ENCODE results near the gene CIDEB. TPM values are rescaled to one million over a fixed set of nuclear protein-coding genes. Genes with fewer than 3 reads are reported as not detected.
A peak's percentile ranks its signal among the peaks of the same experiment; 100 is the strongest.

Gene CIDEB
- total and polyA plus RNA-seq, 9 of the 15 experiments (the other 6 are each of a cell fraction or from before 2014, with no cell fraction given): 0.03 to 0.35 (median 0.09) TPM; not detected in 3

DNA sequence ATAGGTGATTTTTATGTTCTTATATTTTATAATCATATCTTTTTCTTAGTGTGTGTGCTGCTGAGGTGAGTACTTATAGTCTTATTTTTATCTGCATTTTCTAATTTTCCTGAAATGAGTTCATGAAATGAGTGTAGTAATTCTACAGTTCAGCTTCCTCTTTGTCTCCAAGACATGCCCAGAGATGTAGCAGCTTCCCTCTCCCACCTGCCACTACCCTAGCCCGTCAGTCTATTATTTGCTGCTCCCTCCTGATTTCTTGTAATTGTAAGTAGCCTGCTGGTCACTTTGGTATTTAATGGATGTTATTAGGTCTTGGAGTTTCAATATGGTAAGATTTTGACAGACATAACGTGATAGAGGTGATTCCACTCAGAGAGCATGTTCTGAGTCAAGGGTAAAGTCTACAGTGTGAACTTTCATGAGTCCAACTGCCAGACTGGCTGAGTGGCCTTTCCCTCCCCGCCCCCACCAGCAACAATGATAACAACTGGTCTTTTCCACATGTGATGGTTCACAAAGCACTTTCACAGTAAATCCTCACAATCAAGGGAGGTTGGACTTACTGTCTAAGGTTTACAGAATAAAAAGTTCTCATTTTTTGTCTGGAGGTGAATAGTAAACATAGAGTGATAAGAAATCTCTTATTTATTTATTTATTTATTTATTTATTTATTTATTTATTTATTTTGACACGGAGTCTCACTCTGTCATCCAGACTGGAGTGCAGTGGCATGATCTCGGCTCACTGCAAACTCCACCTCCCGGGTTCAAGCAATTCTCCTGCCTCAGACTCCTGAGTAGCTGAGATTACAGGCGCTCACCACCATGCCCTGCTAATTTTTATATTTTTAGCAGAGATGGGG, 36.3 kb upstream of the CIDEB start:
- BruUV-seq (replicated peaks): no TSS peak
- H3K27ac ChIP-seq (ENCODE audit: extremely low read depth, low read depth, low read length): no peak overlapping the region
- peak overlapping the region; percentile 22; the same call in 1 of the 2 replicates for H2AFZ ChIP-seq (ENCODE audit: low read depth, low read length)
- H4K20me1 ChIP-seq (replicated peaks; ENCODE audit: control insufficient read depth, insufficient read depth, low read length): no peaks in the 10 kb centered on the region
- H3K4me2 ChIP-seq (ENCODE audit: insufficient read depth, low read length): no peak overlapping the region; the same call in 1 of the 2 replicates
- H3K79me2 ChIP-seq (ENCODE audit: control insufficient read depth, insufficient read depth, low read length): no peaks in the 10 kb centered on the region
- ATAC-seq (peak; percentile 48; the same call in 1 of the 3 replicates), FAIRE-seq (peak; percentile 15), DNase-seq (ENCODE audit: extremely low read depth in 1 of 4, low spot score in 3 of 4) (no peak)
- ChIA-PET POLR2A (interaction anchor here (0.6 kb wide), 1 partner anchor 28 kb away, joined by 5 read pairs; no protein-coding TSS in a partner anchor), CTCF (ENCODE audit: low intra/inter-chr PET ratio) (no interaction called here)
- no peak overlapping the region for H3K9ac ChIP-seq (ENCODE audit: insufficient read depth in 1 of 2, low read depth in 2 of 2, low read length in 2 of 2)
- H3K27me3 ChIP-seq (ENCODE audit: control insufficient read depth in 2 of 2, insufficient read depth in 2 of 2, low read length in 2 of 2): no peaks in the 10 kb centered on the region
- no peak overlapping the region for H3K4me3 ChIP-seq
- in situ Hi-C loops (cut with MboI): loop anchor here (25.0 kb wide), 1 partner anchor 343 kb away; no protein-coding TSS in a partner anchor
- intact Hi-C loops (cut with micrococcal nuclease): no loop called here
- H3K4me1 ChIP-seq (replicated peaks in 1 of 2; ENCODE audit: control insufficient read depth in 2 of 2, insufficient read depth in 2 of 2, low read length in 2 of 2): peaks cover 8 to 10% of the 10 kb centered on the region in 2 experiments; a peak in 3 of 5 replicates
- H3K9me1 ChIP-seq (ENCODE audit: control insufficient read depth, insufficient read depth, low read length): no peaks in the 10 kb centered on the region
- WGBS (ENCODE audit: insufficient coverage, low coverage, missing lambda C conversion rate): 29% methylated on average over 3 of the region's 7 CpGs
- no peaks in the 10 kb centered on the region for H3K36me3 ChIP-seq (ENCODE audit: control insufficient read depth, insufficient read depth, low read length)
- no peaks in the 10 kb centered on the region for H3K9me3 ChIP-seq (replicated peaks; ENCODE audit: control insufficient read depth, insufficient read depth, low read depth, low read length)
- TF ChIP-seq, protein P1, sequence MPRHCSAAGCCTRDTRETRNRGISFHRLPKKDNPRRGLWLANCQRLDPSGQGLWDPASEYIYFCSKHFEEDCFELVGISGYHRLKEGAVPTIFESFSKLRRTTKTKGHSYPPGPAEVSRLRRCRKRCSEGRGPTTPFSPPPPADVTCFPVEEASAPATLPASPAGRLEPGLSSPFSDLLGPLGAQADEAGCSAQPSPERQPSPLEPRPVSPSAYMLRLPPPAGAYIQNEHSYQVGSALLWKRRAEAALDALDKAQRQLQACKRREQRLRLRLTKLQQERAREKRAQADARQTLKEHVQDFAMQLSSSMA (CRISPR knock-in tag; IDR thresholded peaks at IDR 0.05): no peak
- TF ChIP-seq, protein P2, sequence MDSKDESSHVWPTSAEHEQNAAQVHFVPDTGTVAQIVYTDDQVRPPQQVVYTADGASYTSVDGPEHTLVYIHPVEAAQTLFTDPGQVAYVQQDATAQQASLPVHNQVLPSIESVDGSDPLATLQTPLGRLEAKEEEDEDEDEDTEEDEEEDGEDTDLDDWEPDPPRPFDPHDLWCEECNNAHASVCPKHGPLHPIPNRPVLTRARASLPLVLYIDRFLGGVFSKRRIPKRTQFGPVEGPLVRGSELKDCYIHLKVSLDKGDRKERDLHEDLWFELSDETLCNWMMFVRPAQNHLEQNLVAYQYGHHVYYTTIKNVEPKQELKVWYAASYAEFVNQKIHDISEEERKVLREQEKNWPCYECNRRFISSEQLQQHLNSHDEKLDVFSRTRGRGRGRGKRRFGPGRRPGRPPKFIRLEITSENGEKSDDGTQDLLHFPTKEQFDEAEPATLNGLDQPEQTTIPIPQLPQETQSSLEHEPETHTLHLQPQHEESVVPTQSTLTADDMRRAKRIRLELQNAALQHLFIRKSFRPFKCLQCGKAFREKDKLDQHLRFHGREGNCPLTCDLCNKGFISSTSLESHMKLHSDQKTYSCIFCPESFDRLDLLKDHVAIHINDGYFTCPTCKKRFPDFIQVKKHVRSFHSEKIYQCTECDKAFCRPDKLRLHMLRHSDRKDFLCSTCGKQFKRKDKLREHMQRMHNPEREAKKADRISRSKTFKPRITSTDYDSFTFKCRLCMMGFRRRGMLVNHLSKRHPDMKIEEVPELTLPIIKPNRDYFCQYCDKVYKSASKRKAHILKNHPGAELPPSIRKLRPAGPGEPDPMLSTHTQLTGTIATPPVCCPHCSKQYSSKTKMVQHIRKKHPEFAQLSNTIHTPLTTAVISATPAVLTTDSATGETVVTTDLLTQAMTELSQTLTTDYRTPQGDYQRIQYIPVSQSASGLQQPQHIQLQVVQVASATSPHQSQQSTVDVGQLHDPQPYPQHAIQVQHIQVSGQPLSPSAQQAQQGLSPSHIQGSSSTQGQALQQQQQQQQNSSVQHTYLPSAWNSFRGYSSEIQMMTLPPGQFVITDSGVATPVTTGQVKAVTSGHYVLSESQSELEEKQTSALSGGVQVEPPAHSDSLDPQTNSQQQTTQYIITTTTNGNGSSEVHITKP (IDR thresholded peaks at IDR 0.05; ENCODE audit: partially characterized antibody): peak; percentile 8
- TF ChIP-seq LEF1 (IDR thresholded peaks at IDR 0.05) (peak; percentile 39; the same call in 1 of the 2 replicates), ILF3 (IDR thresholded peaks at IDR 0.05; ENCODE audit: borderline replicate concordance) (no peak), DPF2 (IDR thresholded peaks at IDR 0.05) (0 out of 2 replicates have a peak, but pooled peaks have one; percentile 36), CHD4 (IDR thresholded peaks at IDR 0.05; ENCODE audit: insufficient read depth, insufficient replicate concordance, low read depth, low read length, poor library complexity, severe bottlenecking) (no peak)
- TF ChIP-seq, protein P3, sequence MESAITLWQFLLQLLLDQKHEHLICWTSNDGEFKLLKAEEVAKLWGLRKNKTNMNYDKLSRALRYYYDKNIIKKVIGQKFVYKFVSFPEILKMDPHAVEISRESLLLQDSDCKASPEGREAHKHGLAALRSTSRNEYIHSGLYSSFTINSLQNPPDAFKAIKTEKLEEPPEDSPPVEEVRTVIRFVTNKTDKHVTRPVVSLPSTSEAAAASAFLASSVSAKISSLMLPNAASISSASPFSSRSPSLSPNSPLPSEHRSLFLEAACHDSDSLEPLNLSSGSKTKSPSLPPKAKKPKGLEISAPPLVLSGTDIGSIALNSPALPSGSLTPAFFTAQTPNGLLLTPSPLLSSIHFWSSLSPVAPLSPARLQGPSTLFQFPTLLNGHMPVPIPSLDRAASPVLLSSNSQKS (CRISPR knock-in tag; IDR thresholded peaks at IDR 0.05): no peak

Measured in K562 (cell line).